Ecto neural progenitor cell (in vitro differentiated cells): Measurements from ENCODE around the gene PKNOX1.
"Not testable (repeated sequence)": the region's sequence is repeated elsewhere in the genome, so short reads cannot be mapped to it uniquely, and the experiment has no call there.

Experiments
- DNase-seq: peaks from one replicate; pipeline ENCODE4 v3.0.0-alpha.2; 2018; ENCODE audit warnings: low spot score

Gene PKNOX1

GRCh38 chr21:43020771-43021170, 46.4 kb downstream of the PKNOX1 start:
- no peak for DNase-seq

GRCh38 chr21:43021191-43021590, 46.8 kb downstream of the PKNOX1 start:
- no peak for DNase-seq

GRCh38 chr21:43021756-43022600, 47.6 kb downstream of the PKNOX1 start:
- DNase-seq, result no peak

- DNase-seq, result no peak
These were observed 48.8 kb downstream of the PKNOX1 start for GRCh38 chr21:43023175-43023574.

- DNase-seq, result no peak
These were observed 50.2 kb downstream of the PKNOX1 start for GRCh38 chr21:43024439-43025136.

- no peak for DNase-seq
These were observed 51.3 kb downstream of the PKNOX1 start for GRCh38 chr21:43025636-43026180.

GRCh38 chr21:43027846-43028731, 53.7 kb downstream of the PKNOX1 start:
- DNase-seq, result no peak

GRCh38 chr21:43029785-43030184, 55.4 kb downstream of the PKNOX1 start:
- DNase-seq, result no peak

GRCh38 chr21:43031121-43031619, 56.8 kb downstream of the PKNOX1 start:
- no peak for DNase-seq

- no peak for DNase-seq
These were observed 59.7 kb downstream of the PKNOX1 start for GRCh38 chr21:43034101-43034500.

- DNase-seq, result no peak
These were observed 60.5 kb downstream of the PKNOX1 start for GRCh38 chr21:43034826-43035225.

GRCh38 chr21:43036889-43037288, 62.5 kb downstream of the PKNOX1 start:
- DNase-seq, result not testable (repeated sequence)

- DNase-seq, result not testable (repeated sequence)
These were observed 63.7 kb downstream of the PKNOX1 start for GRCh38 chr21:43037918-43038658.

- DNase-seq, result not testable (repeated sequence)
These were observed 64.3 kb downstream of the PKNOX1 start for GRCh38 chr21:43038659-43039044.

- not testable (repeated sequence) for DNase-seq
These were observed 67.8 kb downstream of the PKNOX1 start for GRCh38 chr21:43042169-43042568.

GRCh38 chr21:43043291-43043690, 68.9 kb downstream of the PKNOX1 start:
- not testable (repeated sequence) for DNase-seq

- not testable (repeated sequence) for DNase-seq
These were observed 70.2 kb downstream of the PKNOX1 start for GRCh38 chr21:43044547-43044946.

- DNase-seq, result not testable (repeated sequence)
These were observed 71.0 kb downstream of the PKNOX1 start for GRCh38 chr21:43045165-43045875.

GRCh38 chr21:43045876-43046821, 71.8 kb downstream of the PKNOX1 start:
- peak; percentile 9 for DNase-seq
